HCT116 (cell line): ENCODE measurements around the gene CLN6. TPM values are rescaled to one million over a fixed set of nuclear protein-coding genes. Genes with fewer than 3 reads are reported as not detected.

Experiments used
- ATAC-seq: fragments of 200-7000 bp; cut with Tn5 transposase; 2 replicates; pipeline ENCODE4 v1.9.1; 2020; ENCODE audit warnings: mild to moderate bottlenecking, moderate library complexity
- BruUV-seq: library from RNA; stranded (reverse); fragments of 400-500 nt; replicated peaks from 2 replicates; lab custom pipeline; 2021; lab: Mats Ljungman, UMichigan
- CTCF ChIA-PET: fragments of 300-600 bp; sonication (Branson Sonifier 250); formaldehyde crosslinking; loops from one replicate; lab custom pipeline; 2021; ENCODE audit warnings: antibody characterized with exemption; lab: Charles Lee
- POLR2A ChIA-PET: fragments of 300-600, 350-600 bp; sonication (Branson Sonifier 250); formaldehyde crosslinking; loops from one replicate; lab custom pipeline; 2021; ENCODE audit warnings: antibody characterized with exemption; lab: Charles Lee
- RAD21 ChIA-PET, 2 experiments: fragments of 300-600 bp; sonication (Branson Sonifier 250); formaldehyde crosslinking; loops; one replicate each; lab custom pipeline; 2023; ENCODE audit warnings: low total read pairs in 2 of 2; ENCODE audit not compliant: uncharacterized antibody in 2 of 2, unreplicated experiment in 2 of 2, low non-redundant PET in 1 of 2; lab: Charles Lee
- DNase-seq: peaks from one replicate; pipeline ENCODE4 v3.0.0-alpha.2; 2010; ENCODE audit warnings: low read depth, low spot score
- H2AFZ ChIP-seq: fragments of 200-600 bp; shearing (Covaris generic), sonication (generic); 2 replicates; pipeline ENCODE4 v1.6.1; 2017; ENCODE audit warnings: low read depth, mixed run types, mixed read lengths, antibody characterized with exemption, low read length; ENCODE audit not compliant: poor library complexity, severe bottlenecking
- H3K27ac ChIP-seq: 2 replicates; pipeline ENCODE4 v1.5.1; 2012; ENCODE audit warnings: low read depth, low read length
- H3K27me3 ChIP-seq: fragments of 200-600 bp; sonication (generic); 2 replicates; pipeline ENCODE4 v1.6.1; 2016; ENCODE audit warnings: mixed run types, low read length, mixed read lengths; ENCODE audit not compliant: insufficient read depth
- H3K36me3 ChIP-seq, 2 experiments: fragments of 200-500 bp in 1 of 2; fragments of 200-600 bp in 1 of 2; sonication (Bioruptor generic) in 1 of 2; sonication (generic) in 1 of 2; 2 replicates each; pipeline versions ENCODE4 v1.5.1 to v1.6.1; 2014 to 2016; ENCODE audit warnings: low read length in 2 of 2, inconsistent platforms in 1 of 2, mixed read lengths in 1 of 2, mixed run types in 1 of 2; ENCODE audit not compliant: insufficient read depth in 2 of 2, control insufficient read depth in 1 of 2
- H3K4me1 ChIP-seq, 2 experiments: fragments of 200-600 bp in 1 of 2; sonication (generic) in 1 of 2; 2 replicates each; pipeline versions ENCODE4 v1.5.1 to v1.6.1; 2012 to 2017; ENCODE audit warnings: low read length in 2 of 2, inconsistent platforms in 1 of 2, mild to moderate bottlenecking in 1 of 2, mixed read lengths in 1 of 2, mixed run types in 1 of 2, moderate library complexity in 1 of 2; ENCODE audit not compliant: insufficient read depth in 2 of 2, control insufficient read depth in 1 of 2
- H3K4me2 ChIP-seq: fragments of 200-600 bp; sonication (generic); 2 replicates; pipeline ENCODE4 v1.6.1; 2017; ENCODE audit warnings: mixed run types, low read length, mixed read lengths
- H3K4me3 ChIP-seq, 2 experiments: fragments of 200-600 bp in 1 of 2; sonication (generic) in 1 of 2; replicated peaks in 1 of 2; 2 replicates each; pipeline ENCODE4 v1.5.1; 2011 to 2016; ENCODE audit warnings: low read length in 2 of 2, control low read depth in 1 of 2, low read depth in 1 of 2, mild to moderate bottlenecking in 1 of 2, mixed read lengths in 1 of 2, mixed run types in 1 of 2
- H3K79me2 ChIP-seq: fragments of 200-600 bp; sonication (generic); 2 replicates; pipeline ENCODE4 v1.6.1; 2017; ENCODE audit warnings: mild to moderate bottlenecking, mixed run types, low read length, moderate library complexity, mixed read lengths; ENCODE audit not compliant: insufficient read depth
- H3K9ac ChIP-seq: fragments of 200-600 bp; sonication (generic); 2 replicates; pipeline ENCODE4 v1.6.1; 2016; ENCODE audit warnings: low read length, mixed read lengths
- H3K9me2 ChIP-seq: fragments of 200-600 bp; sonication (generic), shearing (Covaris generic); 2 replicates; pipeline ENCODE4 v1.6.1; 2017; ENCODE audit warnings: mixed run types, mild to moderate bottlenecking, moderate library complexity; ENCODE audit not compliant: insufficient read depth
- H3K9me3 ChIP-seq, 2 experiments: fragments of 200-500 bp in 1 of 2; fragments of 200-600 bp in 1 of 2; sonication (Bioruptor generic) in 1 of 2; sonication (generic) in 1 of 2; 2 replicates each; pipeline ENCODE4 v1.6.1; 2014 to 2017; ENCODE audit warnings: low read length in 2 of 2, mixed read lengths in 2 of 2, inconsistent platforms in 1 of 2, low read depth in 1 of 2, mild to moderate bottlenecking in 1 of 2, mixed run types in 1 of 2, moderate library complexity in 1 of 2; ENCODE audit not compliant: control insufficient read depth in 1 of 2, insufficient read depth in 1 of 2
- H4K20me1 ChIP-seq: fragments of 200-600 bp; sonication (generic), shearing (Covaris generic); 2 replicates; pipeline ENCODE4 v1.6.1; 2017; ENCODE audit warnings: mixed run types, mild to moderate bottlenecking, moderate library complexity; ENCODE audit not compliant: insufficient read depth
- CEBPB ChIP-seq: IDR thresholded peaks from 2 replicates; pipeline ENCODE4 v1.6.1; 2012; ENCODE audit warnings: low read depth
- JUND ChIP-seq: IDR thresholded peaks from 2 replicates; pipeline ENCODE4 v1.6.1; 2012
- RAD21 ChIP-seq: IDR thresholded peaks from 2 replicates; pipeline ENCODE4 v1.6.1; 2012; ENCODE audit warnings: low read depth, mild to moderate bottlenecking
- SIN3A ChIP-seq: IDR thresholded peaks from 2 replicates; pipeline ENCODE4 v1.6.1; 2012; ENCODE audit warnings: low read depth
- SP1 ChIP-seq: IDR thresholded peaks from 2 replicates; pipeline ENCODE4 v1.6.1; 2012; ENCODE audit warnings: low read depth
- SRF ChIP-seq: IDR thresholded peaks from 2 replicates; pipeline ENCODE4 v1.6.1; 2012; ENCODE audit warnings: low read depth
- TCF7L2 ChIP-seq: IDR thresholded peaks from 2 replicates; pipeline ENCODE4 v1.7.0; 2011; ENCODE audit warnings: borderline replicate concordance, inconsistent platforms; ENCODE audit not compliant: insufficient read depth, insufficient read length; ENCODE audit errors: extremely low read depth
- YY1 ChIP-seq: IDR thresholded peaks from 2 replicates; pipeline ENCODE4 v1.6.1; 2011; ENCODE audit warnings: low read length, low read depth, moderate library complexity, mild to moderate bottlenecking; ENCODE audit not compliant: insufficient replicate concordance; ENCODE audit errors: extremely low read depth
- intact Hi-C: fragments of 100-400 bp; cut with micrococcal nuclease; formaldehyde crosslinking; loops from 2 replicates; pipeline ENCODE4 v1.10.0; 2022
- total RNA-seq: library from RNA; stranded (reverse); gene quantifications from one replicate; pipeline ENCODE4 v1.2.1, GENCODE V29; 2021; ENCODE audit not compliant: unreplicated experiment
- TF ChIP-seq, protein P1 (sequence below): IDR thresholded peaks from 2 replicates; pipeline ENCODE4 v1.6.1; 2012
- TF ChIP-seq, protein P2 (sequence below): IDR thresholded peaks from 2 replicates; pipeline ENCODE4 v1.6.1; 2012

Gene CLN6
- total RNA-seq, 1 experiment from 2014 or later: 44.1 TPM

DNA sequence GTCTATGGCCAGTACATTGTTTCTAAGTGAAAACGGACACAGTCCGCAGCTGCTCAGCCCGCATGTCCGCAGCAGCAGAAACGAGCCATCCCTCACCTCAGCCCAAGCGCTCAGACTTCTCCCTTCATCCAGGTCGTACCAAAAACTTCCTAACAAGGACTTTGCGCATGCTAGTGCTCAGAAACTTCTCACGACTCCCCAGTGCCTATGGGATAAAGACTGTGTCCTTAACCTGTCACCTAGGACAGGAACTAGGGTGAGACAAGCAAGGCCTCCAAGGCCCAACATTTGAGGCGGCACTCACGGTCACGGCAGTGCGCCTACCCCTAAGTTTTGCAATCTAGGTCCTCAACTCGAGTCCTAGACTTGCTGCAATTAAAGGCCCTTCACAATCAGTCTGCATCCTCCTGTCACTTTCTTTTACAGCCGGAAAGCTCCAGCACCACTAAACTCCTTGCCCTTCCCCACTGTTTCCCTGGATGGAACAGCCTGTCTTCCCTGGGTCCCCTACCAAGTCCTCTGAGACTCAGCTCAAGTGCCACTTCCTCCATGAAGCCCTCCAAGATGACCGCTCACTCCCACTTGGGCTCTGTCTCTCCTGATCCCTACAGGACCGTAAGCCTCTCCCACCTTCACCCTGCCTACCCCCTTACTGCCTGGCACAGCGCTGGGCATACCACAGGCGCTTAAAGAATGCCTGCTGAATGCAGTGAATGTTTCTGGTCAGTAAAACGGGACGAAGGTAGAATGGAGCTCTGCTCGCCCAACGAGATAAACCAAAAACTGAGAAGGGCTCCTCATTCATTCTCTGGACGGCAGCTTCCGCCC lies 1.2 kb downstream of the CLN6 start:
- H3K9ac ChIP-seq: peak overlapping the region; percentile 90
- ChIA-PET RAD21 (no interaction called here), CTCF (no interaction called here), POLR2A (no interaction called here)
- no peaks in the 10 kb centered on the region for H3K9me3 ChIP-seq
- peaks cover 10 to 27% of the 10 kb centered on the region in 2 experiments; a peak in 3 of 4 replicates for H3K4me1 ChIP-seq
- peak overlapping the region; percentile 85 to 94 for H3K4me3 ChIP-seq
- peak overlapping the region; percentile 88 for H3K27ac ChIP-seq
- BruUV-seq: TSS peak; percentile 62
- TF ChIP-seq SRF (no peak), JUND (no peak), SP1 (no peak), TCF7L2 (no peak), SIN3A (no peak), CEBPB (no peak), RAD21 (no peak), YY1 (no peak)
- TF ChIP-seq, protein P1, sequence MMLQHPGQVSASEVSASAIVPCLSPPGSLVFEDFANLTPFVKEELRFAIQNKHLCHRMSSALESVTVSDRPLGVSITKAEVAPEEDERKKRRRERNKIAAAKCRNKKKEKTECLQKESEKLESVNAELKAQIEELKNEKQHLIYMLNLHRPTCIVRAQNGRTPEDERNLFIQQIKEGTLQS: no peak
- TF ChIP-seq, protein P2, sequence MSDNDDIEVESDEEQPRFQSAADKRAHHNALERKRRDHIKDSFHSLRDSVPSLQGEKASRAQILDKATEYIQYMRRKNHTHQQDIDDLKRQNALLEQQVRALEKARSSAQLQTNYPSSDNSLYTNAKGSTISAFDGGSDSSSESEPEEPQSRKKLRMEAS: no peak
- no peaks in the 10 kb centered on the region; the same call in 1 of the 2 replicates for H4K20me1 ChIP-seq
- H3K27me3 ChIP-seq: no peaks in the 10 kb centered on the region
- H3K79me2 ChIP-seq: peaks cover 60% of the 10 kb centered on the region
- peak overlapping the region; percentile 98 for H3K4me2 ChIP-seq
- H3K9me2 ChIP-seq: no peaks in the 10 kb centered on the region
- no peak for ATAC-seq
- H2AFZ ChIP-seq: no peak overlapping the region
- H3K36me3 ChIP-seq: peaks cover 0 to 7% of the 10 kb centered on the region in 2 experiments; a peak in 1 of 4 replicates
- no peak for DNase-seq
- intact Hi-C loops: no loop called here
